ENCODE measurements around the gene TUG1. TPM values are rescaled to one million over a fixed set of nuclear protein-coding genes. Genes with fewer than 3 reads are reported as not detected.

TUG1 gene
- total RNA-seq, 3 donors from 2014 or later: 68.2 to 83.2 (median 72.0) TPM

DNA sequence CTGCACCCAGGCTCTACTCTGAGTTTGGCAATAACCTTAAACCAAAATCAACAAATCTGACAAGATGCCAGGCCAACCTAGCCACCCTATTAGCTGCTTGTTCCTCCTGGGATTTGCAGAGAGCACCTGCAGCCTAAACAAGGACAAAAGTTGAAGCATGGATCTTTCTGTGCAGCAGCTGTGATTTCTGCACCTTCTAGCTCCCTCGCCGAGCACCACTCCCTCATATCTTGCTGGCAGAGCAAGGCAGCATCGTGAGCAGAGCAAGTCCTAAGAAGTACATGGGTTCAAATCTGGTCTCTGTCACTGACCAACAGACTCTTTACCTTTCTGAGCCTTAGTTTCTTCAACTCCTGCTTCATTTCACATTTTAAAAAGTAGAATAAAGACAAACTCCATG, 38.8 kb upstream of the TUG1 start:
- Histone ChIP-seq H3K36me3 (ENCODE audit: low read depth) (peaks cover 18% of the 10 kb centered on the region), H3K9me3 (no peaks in the 10 kb centered on the region), H3K4me1 (ENCODE audit: low read depth) (no peaks in the 10 kb centered on the region), H3K4me3 (no peak overlapping the region)
- ATAC-seq: no peak
- intact Hi-C loops (cut with DNase I, micrococcal nuclease): no loop called here
- DNase-seq: no peak
- TF ChIP-seq CTCF (IDR thresholded peaks at IDR 0.05): no peak

DNA sequence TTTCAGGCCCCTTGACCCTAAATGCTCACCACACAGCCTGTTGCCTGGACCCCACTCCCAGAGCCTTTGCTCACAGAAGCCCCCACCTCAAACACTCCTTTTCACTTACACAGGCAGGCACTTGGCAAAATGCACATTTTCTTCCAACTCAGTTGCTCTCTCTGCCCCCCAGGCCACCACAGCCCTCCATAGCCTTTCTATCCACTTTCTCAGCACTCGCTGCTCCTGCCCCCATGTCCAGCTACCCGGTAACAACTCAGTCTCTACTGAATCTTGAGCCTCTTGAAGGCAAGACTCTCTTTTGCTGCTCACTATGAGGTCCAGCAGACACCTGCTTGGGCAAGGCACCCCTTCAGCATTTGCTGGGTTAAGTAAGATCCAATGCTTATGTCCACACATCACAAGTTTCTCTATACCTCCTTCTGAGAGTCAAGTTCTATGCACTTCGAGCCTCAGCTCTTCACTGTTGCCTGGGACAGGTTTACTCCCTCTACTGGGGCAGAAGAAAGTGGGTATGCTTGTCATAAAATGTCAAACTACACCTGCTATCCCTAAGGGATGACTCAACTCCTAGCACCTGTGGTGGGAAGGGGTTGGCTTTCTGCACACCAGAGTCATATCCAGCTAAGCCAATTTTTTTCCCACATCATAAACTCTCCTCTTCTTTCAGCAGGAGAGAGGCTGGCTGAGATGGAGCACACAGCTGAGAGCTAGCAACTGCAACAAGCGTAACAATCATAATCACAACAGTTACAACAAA, 37.3 kb upstream of the TUG1 start:
- no peak for ATAC-seq
- no peaks in the 10 kb centered on the region for H3K9me3 ChIP-seq
- TF ChIP-seq CTCF (IDR thresholded peaks at IDR 0.05): no peak
- no peak for DNase-seq
- H3K4me3 ChIP-seq: no peak overlapping the region
- peaks cover 18% of the 10 kb centered on the region for H3K36me3 ChIP-seq (ENCODE audit: low read depth)
- H3K4me1 ChIP-seq (ENCODE audit: low read depth): no peaks in the 10 kb centered on the region
- intact Hi-C loops (cut with DNase I, micrococcal nuclease): no loop called here

- H3K4me3 ChIP-seq: no peak overlapping the region
- no peak for DNase-seq
- no peaks in the 10 kb centered on the region for H3K4me1 ChIP-seq (ENCODE audit: low read depth)
- H3K9me3 ChIP-seq: no peaks in the 10 kb centered on the region
- no peak for TF ChIP-seq CTCF (IDR thresholded peaks at IDR 0.05)
- no peak for ATAC-seq
- intact Hi-C loops (cut with DNase I, micrococcal nuclease): no loop called here
- H3K36me3 ChIP-seq (ENCODE audit: low read depth): peaks cover 18% of the 10 kb centered on the region
These were observed 36.4 kb upstream of the TUG1 start for GRCh38 chr22:30932661-30933060.

- Histone ChIP-seq H3K4me1 (ENCODE audit: low read depth) (no peaks in the 10 kb centered on the region), H3K36me3 (ENCODE audit: low read depth) (peaks cover 12% of the 10 kb centered on the region)
These were observed 35.6 kb upstream of the TUG1 start for GRCh38 chr22:30933457-30933856.

DNA sequence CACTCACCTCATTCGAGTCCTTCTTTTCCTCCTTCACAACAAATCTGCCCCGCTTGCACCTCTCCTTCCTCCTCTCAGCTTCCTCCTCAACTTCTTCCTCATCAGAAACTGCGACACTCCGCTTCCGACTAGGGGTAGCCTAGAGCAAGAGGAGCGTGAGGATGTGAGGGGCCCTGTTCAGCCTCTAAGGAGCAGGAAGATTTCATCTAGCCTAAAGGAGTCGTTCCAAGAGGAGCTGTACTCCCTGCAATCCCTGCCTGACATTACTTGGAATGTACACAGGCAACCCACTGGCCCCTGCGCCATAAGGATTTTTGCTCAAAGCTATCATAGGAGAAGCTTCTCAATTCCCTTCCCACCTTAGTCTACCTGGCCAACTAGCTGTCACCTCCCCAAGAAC, 35.0 kb upstream of the TUG1 start:
- H3K4me3 ChIP-seq: no peak overlapping the region
- intact Hi-C loops (cut with DNase I, micrococcal nuclease): no loop called here
- no peak for ATAC-seq
- no peak for TF ChIP-seq CTCF (IDR thresholded peaks at IDR 0.05)
- DNase-seq: no peak
- no peaks in the 10 kb centered on the region for H3K4me1 ChIP-seq (ENCODE audit: low read depth)
- no peaks in the 10 kb centered on the region for H3K9me3 ChIP-seq
- H3K36me3 ChIP-seq (ENCODE audit: low read depth): peaks cover 10% of the 10 kb centered on the region

More at GRCh38 chr22:30933457-30933856, 35.6 kb upstream of the TUG1 start:
- Histone ChIP-seq H3K4me3 (no peak overlapping the region), H3K9me3 (no peaks in the 10 kb centered on the region)
- TF ChIP-seq CTCF (IDR thresholded peaks at IDR 0.05): no peak
- no peak for ATAC-seq
- DNase-seq: no peak
- intact Hi-C loops (cut with DNase I, micrococcal nuclease): no loop called here

All from mucosa of descending colon (tissue), 3 donors.